Measurements from ENCODE around the gene TLL2.

The TLL2 gene

DNA sequence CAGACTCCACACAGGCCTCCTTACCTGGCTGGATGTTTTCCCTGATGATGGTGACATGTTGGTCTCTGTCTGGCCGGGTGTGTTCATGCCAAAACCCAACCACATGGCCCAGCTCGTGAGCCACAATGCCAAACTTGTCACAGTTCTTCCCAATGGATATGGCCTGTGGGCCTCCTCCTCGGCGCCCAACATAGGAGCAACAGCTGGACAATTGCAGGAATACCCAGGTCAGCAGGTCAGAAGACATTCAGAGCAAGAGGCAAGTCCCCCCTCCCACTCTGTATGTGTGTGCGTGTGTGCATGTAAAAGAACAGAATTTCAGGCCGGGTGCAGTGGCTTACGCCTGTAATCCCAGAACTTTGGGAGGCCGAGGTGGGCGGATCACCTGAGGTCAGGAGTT, 91.2 kb downstream of the TLL2 start:
- no peak for DNase-seq (ENCODE audit: insufficient read length, low spot score)
- TF ChIP-seq, protein P1, sequence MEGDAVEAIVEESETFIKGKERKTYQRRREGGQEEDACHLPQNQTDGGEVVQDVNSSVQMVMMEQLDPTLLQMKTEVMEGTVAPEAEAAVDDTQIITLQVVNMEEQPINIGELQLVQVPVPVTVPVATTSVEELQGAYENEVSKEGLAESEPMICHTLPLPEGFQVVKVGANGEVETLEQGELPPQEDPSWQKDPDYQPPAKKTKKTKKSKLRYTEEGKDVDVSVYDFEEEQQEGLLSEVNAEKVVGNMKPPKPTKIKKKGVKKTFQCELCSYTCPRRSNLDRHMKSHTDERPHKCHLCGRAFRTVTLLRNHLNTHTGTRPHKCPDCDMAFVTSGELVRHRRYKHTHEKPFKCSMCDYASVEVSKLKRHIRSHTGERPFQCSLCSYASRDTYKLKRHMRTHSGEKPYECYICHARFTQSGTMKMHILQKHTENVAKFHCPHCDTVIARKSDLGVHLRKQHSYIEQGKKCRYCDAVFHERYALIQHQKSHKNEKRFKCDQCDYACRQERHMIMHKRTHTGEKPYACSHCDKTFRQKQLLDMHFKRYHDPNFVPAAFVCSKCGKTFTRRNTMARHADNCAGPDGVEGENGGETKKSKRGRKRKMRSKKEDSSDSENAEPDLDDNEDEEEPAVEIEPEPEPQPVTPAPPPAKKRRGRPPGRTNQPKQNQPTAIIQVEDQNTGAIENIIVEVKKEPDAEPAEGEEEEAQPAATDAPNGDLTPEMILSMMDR (IDR thresholded peaks at IDR 0.05; ENCODE audit: insufficient read depth, missing control alignments), result no peak
- FAIRE-seq, result no peak

DNA sequence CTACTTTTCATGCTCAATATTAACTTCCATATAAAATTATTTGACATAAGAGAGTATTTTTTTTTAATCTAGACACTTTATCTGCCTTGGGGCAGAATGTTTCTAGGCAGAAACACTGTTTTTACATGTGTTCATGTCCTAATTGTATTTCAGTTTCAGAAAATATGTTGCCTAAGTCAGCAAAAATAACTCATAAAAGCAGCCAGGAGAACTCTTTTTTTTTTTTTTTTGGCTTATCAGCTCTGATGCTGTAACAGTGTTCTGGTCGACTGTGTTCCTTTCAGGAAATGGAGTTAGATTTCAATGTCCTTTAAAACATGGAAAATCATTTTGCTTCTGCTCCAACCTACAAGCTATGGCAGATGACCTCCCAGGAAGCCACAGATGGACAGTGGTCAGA, 91.7 kb downstream of the TLL2 start:
- TF ChIP-seq, protein P1 (IDR thresholded peaks at IDR 0.05; ENCODE audit: insufficient read depth, missing control alignments), result no peak
- FAIRE-seq (no peak), DNase-seq (ENCODE audit: insufficient read length, low spot score) (no peak)

DNA sequence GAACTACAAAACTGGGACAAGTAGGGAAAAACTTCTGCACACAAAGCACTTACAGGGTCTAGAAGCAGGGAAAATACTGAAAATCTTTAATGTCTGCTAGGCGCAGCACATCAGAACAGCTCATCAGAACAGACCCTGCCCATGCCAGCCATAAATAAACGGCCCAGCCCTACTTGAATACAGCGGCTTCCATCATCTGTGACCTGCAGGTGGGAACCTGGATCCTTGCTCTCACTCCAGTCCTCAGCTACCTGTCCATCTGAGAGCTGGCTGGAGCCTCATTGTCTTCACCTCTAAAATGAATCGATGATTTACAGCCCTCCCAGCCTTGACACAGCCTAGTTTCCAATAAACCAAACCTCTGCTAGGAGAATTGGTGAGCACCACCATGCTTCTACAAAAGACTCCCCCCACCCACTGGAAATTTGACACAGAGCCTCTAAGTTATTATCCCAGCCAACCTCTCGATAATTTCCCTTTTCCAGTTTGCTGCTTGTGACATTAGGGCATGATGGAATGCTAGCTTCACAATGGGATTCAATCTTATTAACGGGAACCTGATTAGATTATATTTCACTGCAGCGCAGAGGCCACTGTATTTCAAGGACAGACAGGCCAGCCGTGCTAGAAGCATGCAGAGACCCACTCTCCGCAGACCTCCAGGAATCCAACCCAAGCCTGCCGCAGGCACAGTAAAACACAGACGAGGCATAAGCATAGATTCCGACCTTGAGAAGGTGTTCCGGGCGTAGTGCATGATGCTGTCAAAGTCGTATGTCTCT, 93.3 kb downstream of the TLL2 start:
- TF ChIP-seq, protein P1 (IDR thresholded peaks at IDR 0.05; ENCODE audit: insufficient read depth, missing control alignments), result no peak
- DNase-seq (ENCODE audit: insufficient read length, low spot score), result no peak
- no peak for FAIRE-seq

DNA sequence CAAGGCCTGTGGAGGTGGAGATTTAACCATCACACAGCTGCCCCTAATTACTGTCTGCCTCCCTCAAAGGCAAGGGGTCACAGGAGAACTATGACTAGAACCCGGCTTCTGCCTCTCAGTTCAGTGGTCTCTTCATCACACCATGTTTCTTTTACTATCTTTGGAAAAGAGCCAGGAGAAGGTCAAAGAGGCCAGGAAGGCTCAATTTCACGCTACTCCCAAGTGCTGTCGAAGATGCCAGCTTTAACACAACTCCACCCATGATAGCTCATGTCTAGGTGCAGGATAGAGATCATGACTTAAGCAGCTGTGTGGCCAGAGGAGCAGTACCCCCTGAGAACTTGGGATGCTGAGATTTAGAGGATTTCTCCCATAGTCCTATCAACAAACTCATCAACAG, 94.4 kb downstream of the TLL2 start:
- FAIRE-seq, result no peak
- DNase-seq (ENCODE audit: insufficient read length, low spot score), result no peak
- TF ChIP-seq, protein P1 (IDR thresholded peaks at IDR 0.05; ENCODE audit: insufficient read depth, missing control alignments), result no peak

DNA sequence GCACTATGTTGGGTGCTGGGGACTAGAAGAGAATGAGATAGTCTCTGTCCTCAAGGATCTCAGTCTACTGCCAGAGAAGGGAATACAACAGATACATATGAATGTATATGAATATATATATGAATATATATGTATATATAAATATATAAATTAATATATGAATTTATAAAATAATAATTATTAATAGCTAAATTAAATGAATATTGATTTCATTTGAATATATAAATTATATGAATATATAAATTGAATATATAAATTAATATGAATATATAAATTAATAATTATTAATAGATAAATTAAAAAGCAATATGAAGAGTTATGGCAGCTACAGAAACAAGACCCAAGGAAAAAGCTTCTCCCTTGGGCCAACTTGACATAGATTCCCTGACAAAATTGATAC, 95.1 kb downstream of the TLL2 start:
- TF ChIP-seq, protein P1 (IDR thresholded peaks at IDR 0.05; ENCODE audit: insufficient read depth, missing control alignments), result no peak
- DNase-seq (ENCODE audit: insufficient read length, low spot score) (no peak), FAIRE-seq (no peak)

DNA sequence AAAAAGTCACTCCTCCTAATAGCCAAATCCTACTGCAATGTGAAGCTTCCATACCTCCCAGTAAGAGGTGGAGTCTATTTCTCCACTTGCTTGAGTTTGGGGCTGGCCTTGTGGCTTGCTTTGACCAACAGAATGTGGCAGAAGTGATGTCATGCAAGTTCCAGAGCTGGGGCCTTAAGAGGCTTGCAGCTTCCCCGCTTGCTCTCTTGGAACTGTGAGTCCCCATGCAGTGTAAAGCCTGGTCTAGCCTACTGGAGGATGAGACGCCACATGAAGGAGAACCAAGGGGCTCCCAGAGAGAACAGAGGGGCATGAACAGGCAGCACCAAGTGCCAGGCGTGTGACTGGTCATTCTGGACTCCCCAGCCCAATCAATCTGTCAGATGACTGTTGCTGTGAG, 96.3 kb downstream of the TLL2 start:
- TF ChIP-seq, protein P1 (IDR thresholded peaks at IDR 0.05; ENCODE audit: insufficient read depth, missing control alignments), result no peak
- DNase-seq (ENCODE audit: insufficient read length, low spot score) (no peak), FAIRE-seq (no peak)

DNA sequence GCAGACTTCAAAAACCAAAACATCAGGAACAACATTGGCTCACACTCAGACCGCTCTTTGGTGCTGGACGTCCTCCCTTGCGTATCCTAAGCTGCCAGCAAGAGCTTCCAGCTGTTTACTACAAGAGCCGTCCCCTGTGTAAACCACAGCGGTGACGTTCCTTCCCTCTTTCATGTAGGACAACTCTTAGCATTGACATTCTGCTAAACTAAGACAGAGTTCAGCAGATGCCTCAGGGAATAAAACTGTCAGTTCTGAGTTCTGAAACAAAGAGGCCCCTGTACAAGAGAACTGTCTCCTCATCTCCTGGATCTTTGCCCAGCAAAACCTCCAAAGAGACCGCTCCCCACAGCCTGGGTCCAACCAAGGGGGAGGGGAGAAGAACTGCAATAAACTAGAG, 97.1 kb downstream of the TLL2 start:
- TF ChIP-seq, protein P1 (IDR thresholded peaks at IDR 0.05; ENCODE audit: insufficient read depth, missing control alignments), result no peak
- FAIRE-seq, result no peak
- DNase-seq (ENCODE audit: insufficient read length, low spot score), result no peak
